ENCODE measurements around the gene SART1. TPM values are rescaled to one million over a fixed set of nuclear protein-coding genes. Genes with fewer than 3 reads are reported as not detected.

Gene SART1
- total RNA-seq, 1 donor from 2014 or later: 36.5 TPM

GRCh38 chr11:65988791-65989592, 27.5 kb downstream of the SART1 start:
- H3K4me3 ChIP-seq (ENCODE audit: insufficient read depth, low read depth, low read length): no peak overlapping the region
- peak; percentile 83 for DNase-seq (ENCODE audit: low read depth)
- Mint-ChIP-seq H3K27ac (ENCODE audit: unreplicated experiment) (no peak overlapping the region), H3K4me3 (ENCODE audit: unreplicated experiment) (peak overlapping the region; percentile 35), H3K9me3 (ENCODE audit: unreplicated experiment) (no peaks in the 10 kb centered on the region), H3K27me3 (ENCODE audit: low read depth, unreplicated experiment) (no peaks in the 10 kb centered on the region), H3K36me3 (ENCODE audit: low read depth, unreplicated experiment) (peaks cover 3% of the 10 kb centered on the region), H3K4me1 (ENCODE audit: low read depth, unreplicated experiment) (no peaks in the 10 kb centered on the region)
- no peaks in the 10 kb centered on the region for H3K9me3 ChIP-seq (ENCODE audit: insufficient read depth, low read depth, low read length)
- no peak overlapping the region for H2AFZ ChIP-seq (ENCODE audit: low read depth, low read length)
- H3K79me2 ChIP-seq (ENCODE audit: insufficient read depth, low read length): no peaks in the 10 kb centered on the region
- H3K27me3 ChIP-seq (ENCODE audit: insufficient read depth, low read length): no peaks in the 10 kb centered on the region
- no peak overlapping the region for H3K4me2 ChIP-seq (ENCODE audit: low read length)
- no peaks in the 10 kb centered on the region for H3K36me3 ChIP-seq (ENCODE audit: insufficient read depth, low read length)
- TF ChIP-seq EZH2 (IDR thresholded peaks at IDR 0.05; ENCODE audit: insufficient read depth, low read length) (no peak), CTCF (IDR thresholded peaks at IDR 0.05; ENCODE audit: insufficient read depth, low read depth, low read length) (peak; percentile 100)
- no peak overlapping the region for H3K9ac ChIP-seq (ENCODE audit: low read length)
- peak; percentile 97 for FAIRE-seq
- no peaks in the 10 kb centered on the region for H3K4me1 ChIP-seq (ENCODE audit: insufficient read depth, low read length)
- H3K27ac ChIP-seq (ENCODE audit: low read depth, low read length): no peak overlapping the region
- no peaks in the 10 kb centered on the region for H4K20me1 ChIP-seq (ENCODE audit: insufficient read depth, low read length)

GRCh38 chr11:65992056-65992455, 30.5 kb downstream of the SART1 start:
- no peak overlapping the region for H3K27ac ChIP-seq (ENCODE audit: low read depth, low read length)
- H4K20me1 ChIP-seq (ENCODE audit: insufficient read depth, low read length): peaks cover 3% of the 10 kb centered on the region
- H3K9me3 Mint-ChIP-seq (ENCODE audit: unreplicated experiment): no peaks in the 10 kb centered on the region
- H3K27ac Mint-ChIP-seq (ENCODE audit: unreplicated experiment): no peak overlapping the region
- no peaks in the 10 kb centered on the region for H3K4me1 Mint-ChIP-seq (ENCODE audit: low read depth, unreplicated experiment)
- H3K27me3 Mint-ChIP-seq (ENCODE audit: low read depth, unreplicated experiment): no peaks in the 10 kb centered on the region
- no peak overlapping the region for H3K4me2 ChIP-seq (ENCODE audit: low read length)
- H3K9ac ChIP-seq (ENCODE audit: low read length): no peak overlapping the region
- FAIRE-seq (no peak), DNase-seq (ENCODE audit: low read depth) (peak; percentile 19)
- H3K27me3 ChIP-seq (ENCODE audit: insufficient read depth, low read length): no peaks in the 10 kb centered on the region
- H3K4me3 Mint-ChIP-seq (ENCODE audit: unreplicated experiment): no peak overlapping the region
- TF ChIP-seq CTCF (IDR thresholded peaks at IDR 0.05; ENCODE audit: insufficient read depth, low read depth, low read length): no peak
- TF ChIP-seq EZH2 (IDR thresholded peaks at IDR 0.05; ENCODE audit: insufficient read depth, low read length): no peak
- H2AFZ ChIP-seq (ENCODE audit: low read depth, low read length): no peak overlapping the region
- no peaks in the 10 kb centered on the region for H3K36me3 ChIP-seq (ENCODE audit: insufficient read depth, low read length)
- no peaks in the 10 kb centered on the region for H3K4me1 ChIP-seq (ENCODE audit: insufficient read depth, low read length)
- no peaks in the 10 kb centered on the region for H3K79me2 ChIP-seq (ENCODE audit: insufficient read depth, low read length)
- H3K4me3 ChIP-seq (ENCODE audit: insufficient read depth, low read depth, low read length): no peak overlapping the region
- H3K9me3 ChIP-seq (ENCODE audit: insufficient read depth, low read depth, low read length): no peaks in the 10 kb centered on the region
- peaks cover 5% of the 10 kb centered on the region for H3K36me3 Mint-ChIP-seq (ENCODE audit: low read depth, unreplicated experiment)

GRCh38 chr11:65997286-65997685, 35.8 kb downstream of the SART1 start:
- Histone ChIP-seq H3K9ac (ENCODE audit: low read length) (no peak overlapping the region), H3K36me3 (ENCODE audit: insufficient read depth, low read length) (peaks cover 27% of the 10 kb centered on the region), H3K27me3 (ENCODE audit: insufficient read depth, low read length) (no peaks in the 10 kb centered on the region), H2AFZ (ENCODE audit: low read depth, low read length) (no peak overlapping the region), H3K9me3 (ENCODE audit: insufficient read depth, low read depth, low read length) (no peaks in the 10 kb centered on the region), H4K20me1 (ENCODE audit: insufficient read depth, low read length) (peaks cover 32% of the 10 kb centered on the region), H3K79me2 (ENCODE audit: insufficient read depth, low read length) (peaks cover 36% of the 10 kb centered on the region), H3K4me3 (ENCODE audit: insufficient read depth, low read depth, low read length) (no peak overlapping the region), H3K27ac (ENCODE audit: low read depth, low read length) (no peak overlapping the region), H3K4me1 (ENCODE audit: insufficient read depth, low read length) (peaks cover 3% of the 10 kb centered on the region), H3K4me2 (ENCODE audit: low read length) (no peak overlapping the region)
- peaks cover 10% of the 10 kb centered on the region for H3K4me1 Mint-ChIP-seq (ENCODE audit: low read depth, unreplicated experiment)
- no peak for DNase-seq (ENCODE audit: low read depth)
- H3K9me3 Mint-ChIP-seq (ENCODE audit: unreplicated experiment): no peaks in the 10 kb centered on the region
- FAIRE-seq: no peak
- no peaks in the 10 kb centered on the region for H3K27me3 Mint-ChIP-seq (ENCODE audit: low read depth, unreplicated experiment)
- no peak overlapping the region for H3K27ac Mint-ChIP-seq (ENCODE audit: unreplicated experiment)
- peak overlapping the region; percentile 40 for H3K4me3 Mint-ChIP-seq (ENCODE audit: unreplicated experiment)
- TF ChIP-seq EZH2 (IDR thresholded peaks at IDR 0.05; ENCODE audit: insufficient read depth, low read length): no peak
- no peak for TF ChIP-seq CTCF (IDR thresholded peaks at IDR 0.05; ENCODE audit: insufficient read depth, low read depth, low read length)
- H3K36me3 Mint-ChIP-seq (ENCODE audit: low read depth, unreplicated experiment): peaks cover 14% of the 10 kb centered on the region
